ENCODE results near the gene CCNH.

The CCNH gene

GRCh38 chr5:87354496-87354895 lies 58.2 kb downstream of the CCNH start:
- DNase-seq: no peak

GRCh38 chr5:87347841-87348240 lies 64.9 kb downstream of the CCNH start:
- no peak for DNase-seq

- no peak for DNase-seq
Observed at GRCh38 chr5:87347272-87347671, 65.5 kb downstream of the CCNH start.

All from GDM1 (cell line).